Measurements from ENCODE around the gene RAPGEF5.

DNA sequence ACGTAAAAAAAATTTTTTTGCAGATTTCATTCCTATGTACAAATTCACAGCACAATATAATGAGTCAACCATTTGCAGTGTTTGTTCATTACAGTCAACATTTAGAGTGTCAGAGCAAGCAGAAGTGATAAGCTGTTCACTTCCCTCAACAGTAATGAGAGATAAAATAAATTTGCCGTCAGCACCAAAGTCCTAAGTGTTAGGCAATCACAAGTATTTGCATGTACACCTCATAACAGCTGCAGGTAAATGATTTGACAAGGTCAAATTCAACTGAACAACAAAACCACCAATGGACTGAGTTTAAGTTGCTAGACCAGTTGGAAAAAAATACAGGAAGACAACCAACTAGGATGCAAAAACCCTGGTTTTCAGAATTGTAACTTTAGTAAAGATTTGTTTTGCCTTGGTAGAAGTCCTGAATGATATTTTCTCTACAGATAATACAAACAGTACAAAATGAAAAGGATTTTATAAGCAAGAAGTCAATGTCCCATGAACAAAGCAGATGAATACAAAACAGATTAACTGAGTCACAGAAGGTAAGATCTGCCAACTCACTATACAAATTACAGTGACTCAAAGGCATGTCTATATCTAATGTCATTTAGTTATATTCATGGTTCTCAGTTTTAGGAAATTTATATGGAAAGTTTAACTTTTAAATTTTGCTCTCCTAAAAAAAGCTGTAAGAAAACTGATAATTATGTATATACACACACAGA lies 10.4 kb downstream of the RAPGEF5 start:
- TF ChIP-seq CTCF (conservative IDR thresholded peaks at IDR 0.05), result no peak
- no peak for TF ChIP-seq ZFX (IDR thresholded peaks at IDR 0.05)

Measured in C4-2B (cell line).